ENCODE data around the gene GAS7. TPM values are rescaled to one million over a fixed set of nuclear protein-coding genes. Genes with fewer than 3 reads are reported as not detected.

Gene GAS7
- total and polyA plus RNA-seq, 2 experiments from 2014 or later: 25.8 to 27.3 TPM

DNA sequence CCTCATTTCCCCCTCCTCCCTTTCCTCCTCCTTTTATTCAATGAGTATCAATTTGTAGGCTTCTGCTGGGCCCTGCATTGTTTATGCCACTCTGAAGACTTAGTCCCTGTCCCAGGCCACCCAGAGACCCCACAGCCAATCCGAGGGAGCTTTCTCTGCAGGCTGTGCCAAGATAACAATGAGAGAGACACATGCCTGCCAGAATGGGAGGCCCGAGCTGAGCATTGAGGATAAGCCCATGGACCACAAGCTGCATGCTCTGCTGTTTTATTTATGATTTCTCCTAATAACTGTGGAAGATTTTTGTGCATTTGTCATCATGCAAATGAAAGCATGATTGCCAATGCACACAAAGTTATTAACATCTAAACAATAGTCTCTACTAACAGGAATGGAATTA, 296.3 kb downstream of the GAS7 start:
- 40% methylated on average over 2 of the region's 2 CpGs for WGBS (ENCODE audit: low lambda C conversion rate, missing lambda C conversion rate)
- Histone ChIP-seq H2AFZ (no peak overlapping the region), H3K4me3 (no peak overlapping the region), H3K4me2 (no peak overlapping the region), H3K27me3 (no peaks in the 10 kb centered on the region), H3K9me3 (ENCODE audit: low read depth) (no peaks in the 10 kb centered on the region), H3K9me2 (replicated peaks; ENCODE audit: insufficient read depth) (no peaks in the 10 kb centered on the region), H3K36me3 (replicated peaks; ENCODE audit: insufficient read depth, low read depth) (no peaks in the 10 kb centered on the region), H3K79me2 (no peaks in the 10 kb centered on the region), H3K4me1 (ENCODE audit: insufficient read depth) (peaks cover 8% of the 10 kb centered on the region), H4K20me1 (ENCODE audit: insufficient read depth, poor library complexity, severe bottlenecking) (no peaks in the 10 kb centered on the region), H3K27ac (no peak overlapping the region)
- DNase-seq (ENCODE audit: low spot score): no peak
- TF ChIP-seq EZH2 (IDR thresholded peaks at IDR 0.05; ENCODE audit: borderline replicate concordance): no peak
- TF ChIP-seq, protein P1, sequence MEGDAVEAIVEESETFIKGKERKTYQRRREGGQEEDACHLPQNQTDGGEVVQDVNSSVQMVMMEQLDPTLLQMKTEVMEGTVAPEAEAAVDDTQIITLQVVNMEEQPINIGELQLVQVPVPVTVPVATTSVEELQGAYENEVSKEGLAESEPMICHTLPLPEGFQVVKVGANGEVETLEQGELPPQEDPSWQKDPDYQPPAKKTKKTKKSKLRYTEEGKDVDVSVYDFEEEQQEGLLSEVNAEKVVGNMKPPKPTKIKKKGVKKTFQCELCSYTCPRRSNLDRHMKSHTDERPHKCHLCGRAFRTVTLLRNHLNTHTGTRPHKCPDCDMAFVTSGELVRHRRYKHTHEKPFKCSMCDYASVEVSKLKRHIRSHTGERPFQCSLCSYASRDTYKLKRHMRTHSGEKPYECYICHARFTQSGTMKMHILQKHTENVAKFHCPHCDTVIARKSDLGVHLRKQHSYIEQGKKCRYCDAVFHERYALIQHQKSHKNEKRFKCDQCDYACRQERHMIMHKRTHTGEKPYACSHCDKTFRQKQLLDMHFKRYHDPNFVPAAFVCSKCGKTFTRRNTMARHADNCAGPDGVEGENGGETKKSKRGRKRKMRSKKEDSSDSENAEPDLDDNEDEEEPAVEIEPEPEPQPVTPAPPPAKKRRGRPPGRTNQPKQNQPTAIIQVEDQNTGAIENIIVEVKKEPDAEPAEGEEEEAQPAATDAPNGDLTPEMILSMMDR (IDR thresholded peaks at IDR 0.05; ENCODE audit: poor library complexity): no peak
- TF ChIP-seq EZH2phosphoT487 (IDR thresholded peaks at IDR 0.05; ENCODE audit: low read depth, severe bottlenecking, unreplicated experiment): no peak

DNA sequence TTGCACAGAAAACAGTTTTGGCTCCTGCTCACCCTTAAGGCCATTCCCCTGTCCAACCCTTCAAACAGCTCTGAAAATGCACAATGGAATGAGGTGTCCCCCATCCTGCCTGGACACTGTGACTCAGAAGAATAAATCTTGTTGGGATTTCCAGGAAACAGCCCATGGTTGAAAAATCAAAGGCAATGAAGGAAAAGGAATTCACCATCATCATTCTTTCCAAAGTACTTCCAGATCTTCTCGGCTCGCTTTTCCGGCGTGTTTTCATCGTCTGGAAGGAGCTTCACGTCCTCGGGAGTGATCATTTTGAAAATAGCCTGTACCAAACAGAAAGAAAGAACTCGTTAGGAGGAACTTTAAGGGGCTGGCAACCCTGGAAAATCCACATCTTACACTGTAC, 297.6 kb downstream of the GAS7 start:
- Histone ChIP-seq H3K4me2 (peak overlapping the region; percentile 35), H4K20me1 (ENCODE audit: insufficient read depth, poor library complexity, severe bottlenecking) (no peaks in the 10 kb centered on the region), H3K36me3 (replicated peaks; ENCODE audit: insufficient read depth, low read depth) (no peaks in the 10 kb centered on the region), H3K9me2 (replicated peaks; ENCODE audit: insufficient read depth) (no peaks in the 10 kb centered on the region), H3K27ac (peak overlapping the region; percentile 71), H3K4me3 (no peak overlapping the region), H3K9me3 (ENCODE audit: low read depth) (no peaks in the 10 kb centered on the region), H3K27me3 (no peaks in the 10 kb centered on the region), H3K79me2 (no peaks in the 10 kb centered on the region), H2AFZ (no peak overlapping the region), H3K4me1 (ENCODE audit: insufficient read depth) (peaks cover 8% of the 10 kb centered on the region)
- no peak for TF ChIP-seq EZH2phosphoT487 (IDR thresholded peaks at IDR 0.05; ENCODE audit: low read depth, severe bottlenecking, unreplicated experiment)
- no peak for TF ChIP-seq EZH2 (IDR thresholded peaks at IDR 0.05; ENCODE audit: borderline replicate concordance)
- TF ChIP-seq, protein P1 (IDR thresholded peaks at IDR 0.05; ENCODE audit: poor library complexity): no peak
- 35% methylated on average over 8 of the region's 8 CpGs for WGBS (ENCODE audit: low lambda C conversion rate, missing lambda C conversion rate)
- DNase-seq (ENCODE audit: low spot score): no peak

DNA sequence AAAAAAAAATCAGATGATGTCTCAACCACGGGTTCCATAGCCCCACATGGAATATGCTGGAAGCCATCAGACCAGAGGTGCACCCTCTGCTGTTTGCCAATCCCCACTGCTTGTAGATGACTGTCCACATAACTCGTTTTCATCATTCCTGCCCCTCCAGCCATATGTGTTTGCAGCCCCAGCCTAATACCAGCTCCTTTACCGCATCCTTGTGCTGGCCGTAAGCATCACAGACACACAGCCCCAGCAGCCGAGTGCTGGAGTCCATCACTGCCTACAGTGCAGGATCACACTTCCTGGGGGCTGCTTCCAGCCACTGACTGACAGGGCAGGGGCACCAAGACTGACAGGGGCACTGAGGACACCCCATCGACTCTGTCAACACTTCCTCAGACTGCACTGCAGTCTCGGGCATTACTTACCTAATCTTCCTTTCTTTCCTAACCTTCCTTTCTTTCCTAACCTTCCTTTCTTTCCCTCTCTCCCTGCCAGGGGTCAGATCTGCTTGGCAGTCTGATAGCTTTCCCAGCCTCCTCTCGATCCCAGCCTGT, 298.3 kb downstream of the GAS7 start:
- no peak for DNase-seq (ENCODE audit: low spot score)
- 62% methylated on average over 8 of the region's 8 CpGs for WGBS (ENCODE audit: low lambda C conversion rate, missing lambda C conversion rate)
- no peaks in the 10 kb centered on the region for H3K9me3 ChIP-seq (ENCODE audit: low read depth)
- no peaks in the 10 kb centered on the region for H3K27me3 ChIP-seq
- TF ChIP-seq EZH2 (IDR thresholded peaks at IDR 0.05; ENCODE audit: borderline replicate concordance) (no peak), EZH2phosphoT487 (IDR thresholded peaks at IDR 0.05; ENCODE audit: low read depth, severe bottlenecking, unreplicated experiment) (no peak)
- TF ChIP-seq, protein P1 (IDR thresholded peaks at IDR 0.05; ENCODE audit: poor library complexity): no peak
- no peaks in the 10 kb centered on the region for H3K36me3 ChIP-seq (replicated peaks; ENCODE audit: insufficient read depth, low read depth)
- H3K9me2 ChIP-seq (replicated peaks; ENCODE audit: insufficient read depth): no peaks in the 10 kb centered on the region
- H2AFZ ChIP-seq: no peak overlapping the region
- no peak overlapping the region for H3K4me3 ChIP-seq
- peak overlapping the region; percentile 35 for H3K4me2 ChIP-seq
- H3K79me2 ChIP-seq: no peaks in the 10 kb centered on the region
- peak overlapping the region; percentile 71 for H3K27ac ChIP-seq
- H4K20me1 ChIP-seq (ENCODE audit: insufficient read depth, poor library complexity, severe bottlenecking): no peaks in the 10 kb centered on the region
- H3K4me1 ChIP-seq (ENCODE audit: insufficient read depth): peaks cover 8% of the 10 kb centered on the region
